ENCODE results near the gene RBM44.

Gene RBM44

GRCh38 chr2:237815637-237816036 lies 17.1 kb downstream of the RBM44 start:
- TF ChIP-seq CTCF (IDR thresholded peaks at IDR 0.05; ENCODE audit: borderline replicate concordance, insufficient read depth, low read depth, low read length): no peak

GRCh38 chr2:237816531-237816930 lies 18.0 kb downstream of the RBM44 start:
- H3K4me3 ChIP-seq (ENCODE audit: low read depth, low read length): no peak overlapping the region
- no peak for TF ChIP-seq CTCF (IDR thresholded peaks at IDR 0.05; ENCODE audit: borderline replicate concordance, insufficient read depth, low read depth, low read length)

More at GRCh38 chr2:237815637-237816036, 17.1 kb downstream of the RBM44 start:
- no peak overlapping the region for H3K4me3 ChIP-seq (ENCODE audit: low read depth, low read length)

GRCh38 chr2:237818066-237818473 lies 19.5 kb downstream of the RBM44 start:
- H3K4me3 ChIP-seq (ENCODE audit: low read depth, low read length): no peak overlapping the region
- TF ChIP-seq CTCF (IDR thresholded peaks at IDR 0.05; ENCODE audit: borderline replicate concordance, insufficient read depth, low read depth, low read length): no peak

- no peak overlapping the region for H3K4me3 ChIP-seq (ENCODE audit: low read depth, low read length)
- no peak for TF ChIP-seq CTCF (IDR thresholded peaks at IDR 0.05; ENCODE audit: borderline replicate concordance, insufficient read depth, low read depth, low read length)
Measured at GRCh38 chr2:237819231-237819630, 20.7 kb downstream of the RBM44 start.

- no peak for TF ChIP-seq CTCF (IDR thresholded peaks at IDR 0.05; ENCODE audit: borderline replicate concordance, insufficient read depth, low read depth, low read length)
- H3K4me3 ChIP-seq (ENCODE audit: low read depth, low read length): no peak overlapping the region
Measured at GRCh38 chr2:237820421-237820820, 21.8 kb downstream of the RBM44 start.

GRCh38 chr2:237823544-237823943 lies 25.0 kb downstream of the RBM44 start:
- no peak overlapping the region for H3K4me3 ChIP-seq (ENCODE audit: low read depth, low read length)
- no peak for TF ChIP-seq CTCF (IDR thresholded peaks at IDR 0.05; ENCODE audit: borderline replicate concordance, insufficient read depth, low read depth, low read length)

- H3K4me3 ChIP-seq (ENCODE audit: low read depth, low read length): no peak overlapping the region
- TF ChIP-seq CTCF (IDR thresholded peaks at IDR 0.05; ENCODE audit: borderline replicate concordance, insufficient read depth, low read depth, low read length): no peak
Measured at GRCh38 chr2:237824085-237824484, 25.5 kb downstream of the RBM44 start.

Measured in GM12875 (cell line).